ENCODE data around the gene ATF3. TPM values are rescaled to one million over a fixed set of nuclear protein-coding genes. Genes with fewer than 3 reads are reported as not detected.

The ATF3 gene
- total RNA-seq, 5 donors from 2014 or later (not counting 1 experiment from before 2014, with no cell fraction given): 1.5 to 20.1 (median 3.1) TPM

DNA sequence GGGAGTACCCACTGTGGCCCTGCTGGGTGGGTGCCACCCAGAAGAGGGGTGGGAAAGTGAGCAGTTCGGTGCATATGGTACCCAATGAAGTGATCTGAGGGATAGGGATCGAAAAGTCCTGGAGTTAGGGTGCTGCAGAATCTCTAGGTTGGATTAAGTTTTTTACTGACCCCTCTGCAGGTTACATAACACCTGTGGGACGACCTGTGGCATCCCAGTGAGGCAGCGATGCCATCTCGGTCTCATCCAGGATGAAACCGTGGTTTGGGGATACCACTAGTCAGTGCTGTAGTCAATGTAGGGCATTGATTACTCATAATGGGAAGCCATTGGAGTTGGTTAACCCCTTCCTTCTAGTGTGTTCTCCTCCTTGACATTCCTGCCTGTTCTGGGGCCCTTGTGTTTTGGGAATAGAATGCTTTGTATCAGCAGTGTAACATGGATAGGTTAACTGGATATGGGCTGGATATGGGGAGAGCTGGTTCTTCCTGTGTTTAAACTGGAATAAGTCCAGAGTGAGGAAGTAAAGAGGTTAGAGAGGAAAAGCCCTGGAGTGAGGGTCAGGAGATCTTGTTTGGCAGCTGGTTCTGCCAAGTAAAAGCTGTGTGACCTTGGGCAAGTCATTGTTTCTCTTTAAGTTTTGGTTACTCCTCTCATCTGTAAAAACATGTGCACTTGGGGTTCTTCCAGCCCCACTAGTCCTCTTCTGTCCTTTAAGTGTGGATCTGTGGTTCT lies 42.8 kb upstream of the ATF3 start:
- Histone ChIP-seq H3K4me3 (ENCODE audit: control insufficient read depth in 1 of 2, extremely low read depth in 1 of 2, low read length in 1 of 2) (no peak overlapping the region), H3K36me3 (ENCODE audit: control insufficient read depth in 2 of 2, extremely low read depth in 1 of 2, insufficient read depth in 1 of 2, low read length in 1 of 2) (no peaks in the 10 kb centered on the region), H3K27ac (ENCODE audit: low read length) (no peak overlapping the region), H3K9me3 (no peaks in the 10 kb centered on the region), H3K27me3 (replicated peaks in 1 of 2; ENCODE audit: control insufficient read depth in 2 of 2, extremely low read depth in 1 of 2, insufficient read depth in 2 of 2, low read length in 1 of 2) (no peaks in the 10 kb centered on the region), H3K4me1 (ENCODE audit: control insufficient read depth in 1 of 2, extremely low read depth in 1 of 2, insufficient read depth in 2 of 2, low read length in 2 of 2) (peaks cover 3 to 9% of the 10 kb centered on the region in 2 experiments)
- ChIA-PET POLR2A (no interaction called here), CTCF (interaction anchor here in 1 of 2 donors (1.3 to 1.8 kb wide), 2 partner anchors 89 to 102 kb away, joined by 3 to 6 read pairs; no protein-coding TSS in a partner anchor)
- H3K4me1 Mint-ChIP-seq: peaks cover 15 to 21% (median 18%) of the 10 kb centered on the region in 3 donors
- H3K4me3 Mint-ChIP-seq: peak overlapping the region; percentile 82 to 90 (median 90)
- ATAC-seq (replicated peaks in 1 of 4) (no peak), DNase-seq (no peak)
- H3K9me3 Mint-ChIP-seq: peaks cover 4 to 8% (median 5%) of the 10 kb centered on the region in 3 donors
- 80% methylated on average over 6 of the region's 6 CpGs for WGBS (ENCODE audit: insufficient coverage)
- H3K36me3 Mint-ChIP-seq: no peaks in the 10 kb centered on the region
- H3K27ac Mint-ChIP-seq: peak overlapping the region; percentile 11 to 94
- H3K27me3 Mint-ChIP-seq: no peaks in the 10 kb centered on the region

DNA sequence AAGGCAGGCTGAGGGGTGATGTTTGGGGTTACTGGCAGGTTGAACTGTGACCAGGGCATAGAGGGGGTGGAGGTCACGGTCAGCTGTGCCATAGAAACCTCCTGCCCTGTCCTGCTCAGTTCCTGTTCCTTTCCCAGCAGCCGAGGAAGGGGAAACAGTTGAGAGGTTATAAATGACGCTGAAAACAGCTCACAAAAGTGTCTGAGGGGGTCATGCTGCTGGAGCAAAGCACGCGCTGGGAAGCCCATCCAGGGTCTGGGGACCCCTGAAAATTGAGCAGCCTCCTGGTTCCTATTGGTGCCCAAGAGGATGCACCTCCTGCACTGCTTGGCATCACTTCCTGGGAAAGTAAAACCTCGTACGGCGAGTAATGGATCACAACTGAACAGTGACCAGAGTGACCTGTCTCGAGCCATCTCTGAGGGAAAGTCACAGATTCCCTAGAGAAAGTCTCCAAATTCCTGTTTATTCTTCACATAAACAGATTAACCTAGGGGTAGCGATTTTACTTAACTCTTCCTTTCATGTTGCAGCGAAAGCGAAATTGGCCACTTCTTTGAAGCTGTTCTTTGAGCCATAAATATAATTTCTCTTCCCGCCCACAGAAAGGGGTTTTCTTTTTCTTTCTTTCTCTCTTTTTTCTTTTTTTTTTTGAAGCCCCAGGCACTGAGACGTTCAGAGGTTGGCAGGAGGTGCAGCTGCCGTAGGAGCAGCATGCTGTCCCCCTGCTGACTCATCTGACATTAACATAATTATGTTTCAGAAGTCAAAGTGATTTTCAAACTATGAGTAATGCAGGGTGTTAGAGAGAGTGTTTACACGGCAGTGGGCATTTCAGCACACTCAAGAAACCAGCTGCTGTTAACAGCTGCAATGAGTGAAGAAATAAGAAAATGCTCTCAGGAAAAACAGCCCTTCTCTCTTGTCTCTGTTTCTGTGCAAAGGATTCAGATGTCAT lies 41.8 kb upstream of the ATF3 start:
- Mint-ChIP-seq H3K27me3 (no peaks in the 10 kb centered on the region), H3K4me3 (peak overlapping the region; percentile 82 to 90 (median 90)), H3K9me3 (peaks cover 4 to 8% (median 5%) of the 10 kb centered on the region in 3 donors), H3K4me1 (peaks cover 15 to 21% (median 18%) of the 10 kb centered on the region in 3 donors), H3K36me3 (no peaks in the 10 kb centered on the region), H3K27ac (peak overlapping the region; percentile 85 to 94)
- DNase-seq (peak in 32 of 35 experiments; percentile 3 to 68 (median 28)), ATAC-seq (replicated peaks in 1 of 4) (peak; percentile 96 to 100 (median 100))
- Histone ChIP-seq H3K36me3 (ENCODE audit: control insufficient read depth in 2 of 2, extremely low read depth in 1 of 2, insufficient read depth in 1 of 2, low read length in 1 of 2) (no peaks in the 10 kb centered on the region), H3K4me3 (ENCODE audit: control insufficient read depth in 1 of 2, extremely low read depth in 1 of 2, low read length in 1 of 2) (peak overlapping the region; percentile 67 to 77), H3K4me1 (ENCODE audit: control insufficient read depth in 1 of 2, extremely low read depth in 1 of 2, insufficient read depth in 2 of 2, low read length in 2 of 2) (peaks cover 3 to 9% of the 10 kb centered on the region in 2 experiments), H3K9me3 (no peaks in the 10 kb centered on the region), H3K27me3 (replicated peaks in 1 of 2; ENCODE audit: control insufficient read depth in 2 of 2, extremely low read depth in 1 of 2, insufficient read depth in 2 of 2, low read length in 1 of 2) (no peaks in the 10 kb centered on the region), H3K27ac (ENCODE audit: low read length) (peak overlapping the region; percentile 46)
- ChIA-PET CTCF (interaction anchor here in 1 of 2 donors (0.6 to 1.8 kb wide), 6 partner anchors 17 to 1759 kb away, joined by 3 to 6 read pairs (median 4); no protein-coding TSS in a partner anchor), POLR2A (interaction anchor here in 1 of 2 donors (0.6 to 0.8 kb wide), 3 partner anchors 20 to 134 kb away, joined by 3 to 5 read pairs (median 3); no protein-coding TSS in a partner anchor)
- 5% methylated on average over 5 of the region's 16 CpGs for WGBS (ENCODE audit: insufficient coverage)

DNA sequence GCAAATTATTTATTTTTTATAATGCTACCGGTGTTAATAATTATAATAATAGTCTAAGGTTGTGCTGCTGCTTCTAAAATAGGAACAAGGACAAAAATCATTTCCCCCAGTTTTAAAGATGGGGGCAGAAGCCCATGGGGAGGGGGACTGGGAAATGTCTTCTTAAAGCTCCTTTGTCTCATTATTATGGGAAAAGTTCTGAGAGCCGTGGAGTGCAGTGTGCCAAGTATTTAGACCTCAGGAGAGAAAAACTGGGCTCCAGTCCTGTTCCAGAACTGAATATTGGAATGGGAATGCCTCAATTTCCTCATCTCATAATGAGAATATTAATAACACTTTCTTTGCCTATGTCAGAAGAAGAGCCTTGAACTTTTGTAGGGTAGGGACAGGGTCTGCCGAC lies 40.9 kb upstream of the ATF3 start:
- H3K36me3 ChIP-seq (ENCODE audit: control insufficient read depth in 2 of 2, extremely low read depth in 1 of 2, insufficient read depth in 1 of 2, low read length in 1 of 2): no peaks in the 10 kb centered on the region
- H3K4me1 ChIP-seq (ENCODE audit: control insufficient read depth in 1 of 2, extremely low read depth in 1 of 2, insufficient read depth in 2 of 2, low read length in 2 of 2): peaks cover 3 to 9% of the 10 kb centered on the region in 2 experiments
- CTCF ChIA-PET: interaction anchor here in 1 of 2 donors (0.8 to 1.8 kb wide), 4 partner anchors 18 to 91 kb away, joined by 3 to 6 read pairs (median 4); no protein-coding TSS in a partner anchor
- no peak overlapping the region for H3K27ac Mint-ChIP-seq
- H3K4me3 Mint-ChIP-seq: peak overlapping the region in 2 of 3 donors; percentile 82 to 90
- H3K4me3 ChIP-seq (ENCODE audit: control insufficient read depth in 1 of 2, extremely low read depth in 1 of 2, low read length in 1 of 2): no peak overlapping the region
- POLR2A ChIA-PET: interaction anchor here (0.5 to 0.8 kb wide), 3 partner anchors 21 to 274 kb away, joined by 3 to 10 read pairs (median 5); no protein-coding TSS in a partner anchor
- H3K9me3 Mint-ChIP-seq: peaks cover 4 to 5% (median 5%) of the 10 kb centered on the region in 3 donors
- WGBS (ENCODE audit: insufficient coverage): no CpG with 5 or more reads among the region's 3 CpGs
- no peaks in the 10 kb centered on the region for H3K9me3 ChIP-seq
- no peaks in the 10 kb centered on the region for H3K27me3 Mint-ChIP-seq
- no peak for ATAC-seq (replicated peaks in 1 of 4)
- no peak overlapping the region for H3K27ac ChIP-seq (ENCODE audit: low read length)
- no peaks in the 10 kb centered on the region for H3K36me3 Mint-ChIP-seq
- no peak for DNase-seq
- H3K27me3 ChIP-seq (replicated peaks in 1 of 2; ENCODE audit: control insufficient read depth in 2 of 2, extremely low read depth in 1 of 2, insufficient read depth in 2 of 2, low read length in 1 of 2): no peaks in the 10 kb centered on the region
- peaks cover 15 to 21% (median 18%) of the 10 kb centered on the region in 3 donors for H3K4me1 Mint-ChIP-seq

DNA sequence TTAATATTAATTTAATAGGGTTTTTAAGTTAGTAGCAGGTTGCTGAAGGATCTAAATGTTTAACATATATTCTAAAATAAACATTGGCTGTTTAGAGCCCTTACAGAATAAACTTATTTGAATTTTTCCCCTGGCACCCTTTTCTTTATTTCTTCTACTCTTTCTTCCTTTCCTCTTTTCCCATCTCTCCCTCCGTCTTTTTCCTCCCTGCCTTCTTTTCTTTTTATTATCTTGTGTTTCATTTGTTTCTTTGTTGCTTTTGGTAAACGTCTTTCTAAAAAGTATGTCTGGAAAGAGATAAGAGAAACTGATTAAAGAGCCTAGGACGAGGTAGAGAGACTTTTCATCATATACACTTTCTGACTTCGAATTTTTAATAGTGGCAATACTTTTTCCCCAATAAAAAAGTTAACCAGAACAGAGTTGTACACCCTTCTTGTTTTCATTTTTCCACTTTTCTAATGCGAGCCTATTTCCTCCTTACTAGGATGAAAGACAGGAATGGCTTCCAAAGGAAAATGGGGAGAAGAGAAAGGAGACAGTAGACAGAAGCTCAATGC lies 39.5 kb upstream of the ATF3 start:
- H3K36me3 ChIP-seq (ENCODE audit: control insufficient read depth in 2 of 2, extremely low read depth in 1 of 2, insufficient read depth in 1 of 2, low read length in 1 of 2): no peaks in the 10 kb centered on the region
- ChIA-PET CTCF (no interaction called here), POLR2A (no interaction called here)
- WGBS (ENCODE audit: insufficient coverage): no CpG with 5 or more reads among the region's 5 CpGs
- ATAC-seq (replicated peaks in 1 of 4) (no peak), DNase-seq (no peak)
- no peak overlapping the region for H3K27ac ChIP-seq (ENCODE audit: low read length)
- no peaks in the 10 kb centered on the region for H3K27me3 ChIP-seq (replicated peaks in 1 of 2; ENCODE audit: control insufficient read depth in 2 of 2, extremely low read depth in 1 of 2, insufficient read depth in 2 of 2, low read length in 1 of 2)
- Mint-ChIP-seq H3K9me3 (no peaks in the 10 kb centered on the region), H3K4me1 (peaks cover 15 to 21% (median 18%) of the 10 kb centered on the region in 3 donors), H3K27me3 (no peaks in the 10 kb centered on the region), H3K36me3 (no peaks in the 10 kb centered on the region), H3K4me3 (no peak overlapping the region), H3K27ac (no peak overlapping the region)
- no peak overlapping the region for H3K4me3 ChIP-seq (ENCODE audit: control insufficient read depth in 1 of 2, extremely low read depth in 1 of 2, low read length in 1 of 2)
- peaks cover 3 to 9% of the 10 kb centered on the region in 2 experiments for H3K4me1 ChIP-seq (ENCODE audit: control insufficient read depth in 1 of 2, extremely low read depth in 1 of 2, insufficient read depth in 2 of 2, low read length in 2 of 2)
- H3K9me3 ChIP-seq: no peaks in the 10 kb centered on the region

DNA sequence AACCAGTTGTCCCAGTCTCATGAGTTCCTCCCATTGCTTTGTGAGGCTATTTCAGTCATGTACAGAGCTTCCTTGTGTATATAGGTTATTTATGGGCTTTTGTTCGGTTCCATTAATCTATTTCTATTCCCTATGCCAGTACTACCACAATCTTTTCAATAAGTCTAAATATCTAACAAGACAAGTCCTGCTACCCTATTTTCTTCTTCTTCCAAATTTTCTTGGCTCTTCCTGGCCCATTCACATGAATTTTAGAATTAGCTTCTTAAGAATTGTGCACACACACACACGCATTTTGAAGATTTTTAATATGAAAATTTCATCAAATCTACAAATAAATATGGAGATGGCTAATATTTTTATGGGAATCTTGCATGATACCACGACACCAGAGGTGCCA lies 33.8 kb upstream of the ATF3 start:
- no peak overlapping the region for H3K27ac Mint-ChIP-seq
- no peaks in the 10 kb centered on the region for H3K36me3 ChIP-seq (ENCODE audit: control insufficient read depth in 2 of 2, extremely low read depth in 1 of 2, insufficient read depth in 1 of 2, low read length in 1 of 2)
- DNase-seq (no peak), ATAC-seq (replicated peaks in 1 of 4) (no peak)
- H3K9me3 ChIP-seq: no peaks in the 10 kb centered on the region
- ChIA-PET POLR2A (no interaction called here), CTCF (interaction anchor here in 1 of 2 donors (1.0 kb wide), 1 partner anchor 14 kb away, joined by 3 read pairs; no protein-coding TSS in a partner anchor)
- H3K36me3 Mint-ChIP-seq: no peaks in the 10 kb centered on the region
- H3K27ac ChIP-seq (ENCODE audit: low read length): no peak overlapping the region
- no peaks in the 10 kb centered on the region for H3K9me3 Mint-ChIP-seq
- H3K27me3 Mint-ChIP-seq: peaks cover 15 to 18% of the 10 kb centered on the region in 2 donors
- no peak overlapping the region for H3K4me3 ChIP-seq (ENCODE audit: control insufficient read depth in 1 of 2, extremely low read depth in 1 of 2, low read length in 1 of 2)
- no peaks in the 10 kb centered on the region for H3K4me1 Mint-ChIP-seq
- H3K27me3 ChIP-seq (replicated peaks in 1 of 2; ENCODE audit: control insufficient read depth in 2 of 2, extremely low read depth in 1 of 2, insufficient read depth in 2 of 2, low read length in 1 of 2): peaks cover 0 to 8% of the 10 kb centered on the region in 2 experiments
- no peak overlapping the region for H3K4me3 Mint-ChIP-seq
- WGBS (ENCODE audit: insufficient coverage): no CpG with 5 or more reads among the region's 3 CpGs
- H3K4me1 ChIP-seq (ENCODE audit: control insufficient read depth in 1 of 2, extremely low read depth in 1 of 2, insufficient read depth in 2 of 2, low read length in 2 of 2): no peaks in the 10 kb centered on the region
